Lower leg skin (tissue), 4 donors: ENCODE results near the gene DDX28. TPM values are rescaled to one million over a fixed set of nuclear protein-coding genes. Genes with fewer than 3 reads are reported as not detected.
A peak's percentile ranks its signal among the peaks of the same experiment; 100 is the strongest.
"Not testable (repeated sequence)": the region's sequence is repeated elsewhere in the genome, so short reads cannot be mapped to it uniquely, and the experiment has no call there.

Source experiments
- DNase-seq, 2 donors: peaks; one replicate each; pipeline ENCODE4 v3.0.0-alpha.2; 2019; ENCODE audit warnings: low spot score in 2 of 2
- H3K4me3 ChIP-seq: fragments of 200-600 bp; sonication (generic); 2 replicates; pipeline ENCODE4 v1.5.1; 2017; ENCODE audit warnings: mild to moderate bottlenecking, low read depth; ENCODE audit not compliant: poor library complexity, severe bottlenecking
- POLR2A ChIP-seq, 2 donors: fragments of 450-650 bp; IDR thresholded peaks; one replicate each; pipeline ENCODE4 v1.6.1; 2016 to 2017; ENCODE audit warnings: antibody characterized with exemption in 2 of 2, mild to moderate bottlenecking in 1 of 2, moderate library complexity in 1 of 2
- WGBS, 2 donors: methylation state at CpG; one replicate each; pipeline ENCODE4 v1.1.5; 2018; 5-methylcytosine and 5-hydroxymethylcytosine counted together
- intact Hi-C: fragments of 100-400 bp; cut with DNase I; formaldehyde crosslinking; loops from one replicate; pipeline ENCODE4 v1.15.0; 2023; ENCODE audit warnings: low total_unique reads
- total RNA-seq, 4 donors: library from RNA; depleted of rRNA; stranded (reverse); fragments of >200 nt; gene quantifications; one replicate each; pipeline ENCODE4 v1.1.0, GENCODE V29; 2016
- TF ChIP-seq, protein P1 (sequence below), 3 donors: fragments of 450-650 bp; IDR thresholded peaks; one replicate each; pipeline ENCODE4 v1.5.1; 2016; ENCODE audit warnings: antibody characterized with exemption in 3 of 3, mild to moderate bottlenecking in 3 of 3, moderate library complexity in 2 of 3

The DDX28 gene
- total RNA-seq, 4 donors from 2014 or later, result 11.0 to 21.1 (median 13.6) TPM

DNA sequence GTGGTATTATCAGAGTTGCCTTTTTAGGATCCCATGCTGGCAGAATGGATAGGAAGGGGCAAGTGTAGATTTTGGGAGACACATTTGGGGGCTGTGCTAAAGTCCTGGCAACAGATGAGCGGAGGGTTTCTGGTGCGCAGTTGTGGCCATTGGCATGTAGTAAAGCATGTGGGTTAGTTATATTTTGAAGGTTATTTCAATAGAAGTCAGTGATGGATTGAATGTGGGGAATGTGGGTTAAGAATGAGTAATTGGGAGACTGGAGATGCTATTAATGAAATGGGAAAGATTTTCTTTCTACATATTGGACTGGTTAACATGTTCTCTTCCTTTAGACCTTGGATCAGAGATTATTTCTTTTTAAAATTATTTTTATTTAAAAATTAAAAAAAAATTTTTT lies 10.1 kb upstream of the DDX28 start:
- TF ChIP-seq, protein P1, sequence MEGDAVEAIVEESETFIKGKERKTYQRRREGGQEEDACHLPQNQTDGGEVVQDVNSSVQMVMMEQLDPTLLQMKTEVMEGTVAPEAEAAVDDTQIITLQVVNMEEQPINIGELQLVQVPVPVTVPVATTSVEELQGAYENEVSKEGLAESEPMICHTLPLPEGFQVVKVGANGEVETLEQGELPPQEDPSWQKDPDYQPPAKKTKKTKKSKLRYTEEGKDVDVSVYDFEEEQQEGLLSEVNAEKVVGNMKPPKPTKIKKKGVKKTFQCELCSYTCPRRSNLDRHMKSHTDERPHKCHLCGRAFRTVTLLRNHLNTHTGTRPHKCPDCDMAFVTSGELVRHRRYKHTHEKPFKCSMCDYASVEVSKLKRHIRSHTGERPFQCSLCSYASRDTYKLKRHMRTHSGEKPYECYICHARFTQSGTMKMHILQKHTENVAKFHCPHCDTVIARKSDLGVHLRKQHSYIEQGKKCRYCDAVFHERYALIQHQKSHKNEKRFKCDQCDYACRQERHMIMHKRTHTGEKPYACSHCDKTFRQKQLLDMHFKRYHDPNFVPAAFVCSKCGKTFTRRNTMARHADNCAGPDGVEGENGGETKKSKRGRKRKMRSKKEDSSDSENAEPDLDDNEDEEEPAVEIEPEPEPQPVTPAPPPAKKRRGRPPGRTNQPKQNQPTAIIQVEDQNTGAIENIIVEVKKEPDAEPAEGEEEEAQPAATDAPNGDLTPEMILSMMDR (IDR thresholded peaks at IDR 0.05), result no peak
- no peak for TF ChIP-seq POLR2A (IDR thresholded peaks at IDR 0.05)
- 95% methylated on average over 2 of the region's 2 CpGs for WGBS, 2 donors
- intact Hi-C loops, result no loop called here
- no peak for DNase-seq
- H3K4me3 ChIP-seq, result no peak overlapping the region

DNA sequence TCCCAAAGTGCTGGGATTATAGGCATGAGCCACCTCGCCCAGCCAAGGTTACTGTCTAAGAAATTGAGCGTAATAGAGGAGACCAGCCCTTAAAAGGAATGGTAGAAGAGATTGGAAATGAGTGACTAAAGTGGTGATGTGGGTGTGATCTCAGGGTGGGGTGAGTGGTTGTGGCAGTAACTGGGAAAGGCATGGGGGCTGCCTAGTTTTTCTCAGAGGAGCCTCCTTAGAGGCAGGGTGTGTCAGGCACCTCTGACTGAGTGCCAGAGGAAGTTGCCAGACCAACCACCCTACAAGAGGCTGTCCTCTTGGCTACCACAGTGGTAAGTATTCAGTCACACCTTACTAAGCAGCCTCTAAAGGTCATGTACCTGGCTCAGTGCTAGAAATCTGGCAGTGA lies 8.9 kb upstream of the DDX28 start:
- 63 to 73% methylated on average over 2 of the region's 2 CpGs for WGBS, 2 donors
- no peak overlapping the region for H3K4me3 ChIP-seq
- intact Hi-C loops, result no loop called here

DNA sequence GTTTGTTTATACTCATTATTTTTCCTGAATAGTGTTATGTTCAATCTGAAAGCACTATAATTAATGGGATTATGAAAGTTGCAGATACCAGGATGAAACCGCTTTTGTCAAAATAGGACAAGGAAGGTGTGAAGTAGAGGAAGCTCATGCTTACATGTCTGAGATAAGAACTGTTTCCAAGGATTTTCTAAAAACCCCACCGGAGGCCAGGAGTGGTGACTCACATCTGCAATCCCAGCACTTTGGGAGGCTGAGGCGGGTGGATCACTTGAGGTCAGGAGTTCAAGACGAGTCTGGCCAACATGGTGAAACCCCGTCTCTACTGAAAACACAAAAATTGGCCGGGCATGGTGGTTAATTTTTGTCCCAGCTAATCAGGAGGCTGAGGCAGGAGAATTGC lies 7.1 kb upstream of the DDX28 start:
- H3K4me3 ChIP-seq, DNase-seq, intact Hi-C loops: not testable (repeated sequence)
- 56 to 64% methylated on average over 6 of the region's 6 CpGs for WGBS, 2 donors

More for the DNA sequence above, 8.9 kb upstream of the DDX28 start:
- DNase-seq, result no peak
- TF ChIP-seq POLR2A (IDR thresholded peaks at IDR 0.05), result no peak
- TF ChIP-seq, protein P1 (IDR thresholded peaks at IDR 0.05), result no peak

DNA sequence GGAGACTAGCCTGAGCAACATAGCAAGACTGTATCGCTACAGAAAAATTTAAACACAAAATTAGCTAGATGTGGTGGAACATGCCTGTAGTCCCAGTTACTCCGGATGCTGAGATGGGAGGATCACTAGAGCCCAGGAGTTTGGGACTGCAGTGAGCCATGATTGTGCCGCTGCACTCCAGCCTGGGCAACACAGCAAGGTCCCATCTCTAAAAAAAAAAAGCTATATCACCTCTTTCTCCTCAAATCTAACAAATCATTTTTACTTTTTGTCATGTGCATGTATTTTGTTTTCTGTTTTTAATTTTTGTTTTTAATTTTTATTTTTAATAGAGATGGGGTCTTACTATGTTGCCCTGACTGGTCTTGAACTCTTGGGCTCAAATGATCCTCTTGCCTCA lies 6.0 kb upstream of the DDX28 start:
- H3K4me3 ChIP-seq, result no peak overlapping the region
- DNase-seq, result no peak
- 92 to 93% methylated on average over 3 of the region's 3 CpGs for WGBS, 2 donors
- no peak for TF ChIP-seq POLR2A (IDR thresholded peaks at IDR 0.05)
- TF ChIP-seq, protein P1 (IDR thresholded peaks at IDR 0.05), result no peak
- intact Hi-C loops, result no loop called here

DNA sequence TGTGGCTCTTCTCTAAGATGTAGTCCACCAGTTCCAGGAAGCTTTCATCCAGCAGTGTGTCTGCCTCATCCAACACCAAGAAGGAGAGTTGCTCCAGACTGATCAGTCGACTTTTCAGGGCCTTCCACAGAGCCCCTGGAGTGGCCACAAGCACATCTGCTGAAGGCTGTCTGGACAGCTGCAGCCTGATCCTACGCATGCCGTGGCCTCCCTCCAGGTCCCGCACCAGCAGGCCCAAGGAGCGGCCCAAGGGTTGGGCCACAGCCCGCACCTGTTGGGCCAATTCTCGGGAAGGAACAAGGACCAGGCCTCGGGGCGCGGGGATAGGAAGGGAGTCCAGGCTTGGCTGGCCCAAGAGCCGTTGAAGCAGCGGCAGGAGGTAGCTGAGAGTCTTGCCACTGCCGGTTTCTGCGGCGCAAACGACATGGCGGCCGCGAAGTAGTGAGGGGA lies 729 bp downstream of the DDX28 start:
- intact Hi-C loops, result no loop called here
- 1 to 8% methylated on average over 15 to 19 of the region's 19 CpGs for WGBS, 2 donors
- peak overlapping the region; percentile 94 for H3K4me3 ChIP-seq
- no peak for DNase-seq
- TF ChIP-seq, protein P1 (IDR thresholded peaks at IDR 0.05), result no peak
- no peak for TF ChIP-seq POLR2A (IDR thresholded peaks at IDR 0.05)

DNA sequence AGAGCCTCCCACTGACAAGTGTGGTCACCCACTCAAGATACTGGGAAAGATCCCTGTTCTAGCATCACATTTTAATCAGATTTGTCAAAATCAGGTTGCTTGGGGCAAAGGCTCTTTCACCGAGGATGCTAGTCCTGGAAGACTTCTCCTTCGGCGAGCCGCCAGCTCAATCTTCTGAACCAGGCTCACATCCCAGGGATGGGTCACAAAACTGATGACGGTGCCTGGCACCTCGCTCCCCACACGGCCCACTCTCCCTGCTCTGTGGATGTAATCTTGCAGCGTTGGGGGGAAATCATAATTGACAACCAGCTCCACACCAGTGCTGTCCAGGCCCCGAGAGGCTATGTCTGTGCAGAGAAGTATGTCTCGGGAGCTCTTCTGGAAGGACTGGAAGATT lies 1.5 kb downstream of the DDX28 start:
- no peak for DNase-seq
- no peak overlapping the region for H3K4me3 ChIP-seq
- intact Hi-C loops, result no loop called here
- 94 to 95% methylated on average over 10 of the region's 10 CpGs for WGBS, 2 donors
- TF ChIP-seq, protein P1 (IDR thresholded peaks at IDR 0.05), result no peak
- TF ChIP-seq POLR2A (IDR thresholded peaks at IDR 0.05), result no peak
